ENCODE results near the gene GALNT10.

Gene GALNT10

GRCh38 chr5:154374264-154374663 is 183.7 kb downstream of the GALNT10 start:
- no peak overlapping the region for H3K4me3 ChIP-seq (ENCODE audit: low read depth, low read length)
- H3K27ac ChIP-seq = no peak overlapping the region; the same call in 1 of the 2 replicates

GRCh38 chr5:154375329-154376008 is 184.9 kb downstream of the GALNT10 start:
- H3K4me3 ChIP-seq (ENCODE audit: low read depth, low read length) = no peak overlapping the region
- DNase-seq = no peak
- no peak overlapping the region for H3K27ac ChIP-seq
- no peaks in the 10 kb centered on the region for H3K27me3 ChIP-seq (ENCODE audit: insufficient read depth, low read depth, severe bottlenecking)
- no peak for TF ChIP-seq CTCF (IDR thresholded peaks at IDR 0.05; ENCODE audit: low read depth, low read length)
- no peaks in the 10 kb centered on the region for H3K36me3 ChIP-seq
- no peaks in the 10 kb centered on the region for H3K9me3 ChIP-seq (ENCODE audit: severe bottlenecking)

More at GRCh38 chr5:154374264-154374663, 183.7 kb downstream of the GALNT10 start:
- H3K36me3 ChIP-seq = no peaks in the 10 kb centered on the region
- TF ChIP-seq CTCF (IDR thresholded peaks at IDR 0.05; ENCODE audit: low read depth, low read length) = no peak
- no peaks in the 10 kb centered on the region for H3K9me3 ChIP-seq (ENCODE audit: severe bottlenecking)
- H3K27me3 ChIP-seq (ENCODE audit: insufficient read depth, low read depth, severe bottlenecking) = no peaks in the 10 kb centered on the region
- DNase-seq = no peak

- no peaks in the 10 kb centered on the region for H3K9me3 ChIP-seq (ENCODE audit: severe bottlenecking)
- no peak for TF ChIP-seq CTCF (IDR thresholded peaks at IDR 0.05; ENCODE audit: low read depth, low read length)
- H3K4me3 ChIP-seq (ENCODE audit: low read depth, low read length) = no peak overlapping the region
- H3K27ac ChIP-seq = no peak overlapping the region
- no peaks in the 10 kb centered on the region for H3K27me3 ChIP-seq (ENCODE audit: insufficient read depth, low read depth, severe bottlenecking)
- no peaks in the 10 kb centered on the region for H3K36me3 ChIP-seq
- no peak for DNase-seq
Observed at GRCh38 chr5:154376481-154376880, 185.9 kb downstream of the GALNT10 start.

GRCh38 chr5:154377754-154378533 is 187.4 kb downstream of the GALNT10 start:
- Histone ChIP-seq H3K36me3 (no peaks in the 10 kb centered on the region), H3K4me3 (ENCODE audit: low read depth, low read length) (no peak overlapping the region), H3K9me3 (ENCODE audit: severe bottlenecking) (no peaks in the 10 kb centered on the region), H3K27me3 (ENCODE audit: insufficient read depth, low read depth, severe bottlenecking) (no peaks in the 10 kb centered on the region), H3K27ac (no peak overlapping the region)
- no peak for DNase-seq
- no peak for TF ChIP-seq CTCF (IDR thresholded peaks at IDR 0.05; ENCODE audit: low read depth, low read length)

GRCh38 chr5:154380263-154380662 is 189.7 kb downstream of the GALNT10 start:
- Histone ChIP-seq H3K27me3 (ENCODE audit: insufficient read depth, low read depth, severe bottlenecking) (no peaks in the 10 kb centered on the region), H3K27ac (no peak overlapping the region), H3K36me3 (no peaks in the 10 kb centered on the region), H3K9me3 (ENCODE audit: severe bottlenecking) (no peaks in the 10 kb centered on the region), H3K4me3 (ENCODE audit: low read depth, low read length) (no peak overlapping the region)
- TF ChIP-seq CTCF (IDR thresholded peaks at IDR 0.05; ENCODE audit: low read depth, low read length) = no peak
- no peak for DNase-seq

Measured in WERI-Rb-1 (cell line).